Heart left ventricle (tissue), 16 donors: Measurements from ENCODE around the gene ZNF536. TPM values are rescaled to one million over a fixed set of nuclear protein-coding genes. Genes with fewer than 3 reads are reported as not detected.

Source experiments
- ATAC-seq, 4 donors: fragments of 200-7000 bp; cut with Tn5 transposase; one replicate each; pipeline ENCODE4 v1.9.1; 2020 to 2022; ENCODE audit warnings: moderate library complexity in 4 of 4, mild to moderate bottlenecking in 3 of 4, moderate number of reproducible peaks in 1 of 4
- DNase-seq, 5 donors: peaks; one replicate each; pipeline ENCODE4 v3.0.0-alpha.2; 2020
- H3K27ac ChIP-seq, 12 donors: fragments of 200-600 bp; sonication (generic) in 4 of 12; one replicate each; pipeline versions ENCODE4 v1.5.0 to v1.8.0; 2016 to 2022; ENCODE audit warnings: mild to moderate bottlenecking in 2 of 12
- H3K27me3 ChIP-seq, 9 donors: fragments of 200-600 bp; sonication (generic) in 2 of 9; one replicate each; pipeline versions ENCODE4 v1.5.1 to v1.8.0; 2016 to 2022; ENCODE audit warnings: mild to moderate bottlenecking in 3 of 9
- H3K36me3 ChIP-seq, 9 donors: fragments of 200-600 bp; sonication (generic) in 2 of 9; one replicate each; pipeline versions ENCODE4 v1.5.0 to v1.8.0; 2018 to 2022; ENCODE audit warnings: mild to moderate bottlenecking in 2 of 9
- H3K4me1 ChIP-seq, 12 donors: fragments of 200-600 bp; sonication (generic) in 4 of 12; one replicate each; pipeline versions ENCODE4 v1.5.0 to v1.8.0; 2016 to 2022; ENCODE audit warnings: mild to moderate bottlenecking in 3 of 12
- H3K4me3 ChIP-seq, 12 donors: fragments of 200-600 bp; sonication (generic) in 4 of 12; one replicate each; pipeline versions ENCODE4 v1.5.0 to v1.8.0; 2017 to 2022; ENCODE audit warnings: mild to moderate bottlenecking in 9 of 12, moderate library complexity in 4 of 12
- H3K9me3 ChIP-seq, 12 donors: fragments of 200-600 bp; sonication (generic) in 4 of 12; one replicate each; pipeline versions ENCODE4 v1.5.0 to v1.8.0; 2016 to 2022; ENCODE audit warnings: mild to moderate bottlenecking in 1 of 12
- CTCF ChIP-seq, 12 donors: fragments of 200-600 bp; sonication (generic) in 4 of 12; IDR thresholded peaks; one replicate each; pipeline versions ENCODE4 v1.5.0 to v1.8.0; 2018 to 2022; ENCODE audit warnings: antibody characterized with exemption in 12 of 12, mild to moderate bottlenecking in 5 of 12
- POLR2A ChIP-seq, 2 donors: fragments of 450-650 bp; IDR thresholded peaks; one replicate each; pipeline ENCODE4 v1.6.1; 2017; ENCODE audit warnings: antibody characterized with exemption in 2 of 2, mild to moderate bottlenecking in 2 of 2, moderate library complexity in 2 of 2
- WGBS, 4 donors: extraction: QIAGEN DNeasy Blood & Tissue Kit in 2 of 4; methylation state at CpG; one replicate each; pipeline versions ENCODE4 v1.1.5 to v1.1.7; 2013 to 2018; 5-methylcytosine and 5-hydroxymethylcytosine counted together
- intact Hi-C, 10 donors: fragments of 100-400 bp; cut with DNase I; formaldehyde crosslinking; loops; one replicate each; pipeline versions ENCODE4 v1.11.1 to v1.14.2; 2022
- polyA plus RNA-seq, 2 donors: library from polyadenylated mRNA; stranded (reverse); fragments of 200-250 nt; gene quantifications; one replicate each; pipeline ENCODE4 v1.2.3, GENCODE V29; 2013
- total RNA-seq, 9 donors: library from RNA; depleted of rRNA in 2 of 9; stranded (reverse); fragments of >200 nt in 2 of 9; fragmentation: NEBNext Ultra II Directional in 3 of 9; extraction: Animal tissue kit (Norgen Biotek cat#: 25700) in 3 of 9; gene quantifications; one replicate each; pipeline versions ENCODE4 v1.1.0 to v1.2.4, GENCODE V29; 2016 to 2023
- donor health status: ischemic (EF 13 %, LVEDD 7.1; RV severe dilation, severe dysfunction).
- donor health status: healthy with polysubstance abuse.
- donor health status: DM: no; HTN: yes; CAD: no.
- donor health status: DM: no; HTN: no; CAD: no.
- donor health status: ischemic (EF 25% LVEDD 6.9; RV normal size, moderate dysfunction).
- donor health status: ischemic (EF 25% LVEDD 5.7; RV mildly dilated, moderate dysfunction).
- donor health status: healthy.
- donor health status: DM: yes; HTN: yes; CAD: no.
- donor health status: ischemic (EF 35%, LVEDD 5.7; RV mildly dilated, moderate dysfunction).
- donor health status: nonischemic (EF 11% LVEDD 7.7; RV severe dilation, severe dysfunction).
- donor health status: DM: yes; HTN: yes; CAD: no.
- donor health status: PGD.
- donor health status: ischemic (EF 29% LVEDD 5.4; RV normal size, mild dysfunction).
- donor health status: nonischemic (EF 23%, LVEDD 6.1; RV moderate dilation, normal function).

ZNF536 gene
- total and polyA plus RNA-seq, 11 donors, result 0.17 to 10.1 (median 2.0) TPM

- no peaks in the 10 kb centered on the region for H3K9me3 ChIP-seq
- no peak for DNase-seq
- intact Hi-C loops, result no loop called here
- ATAC-seq, result no peak
- no peak for TF ChIP-seq CTCF (IDR thresholded peaks at IDR 0.05)
- TF ChIP-seq POLR2A (IDR thresholded peaks at IDR 0.05), result no peak
- no peaks in the 10 kb centered on the region for H3K36me3 ChIP-seq
- no peaks in the 10 kb centered on the region for H3K27me3 ChIP-seq
- H3K27ac ChIP-seq, result no peak overlapping the region
- no peak overlapping the region for H3K4me3 ChIP-seq
- H3K4me1 ChIP-seq, result no peaks in the 10 kb centered on the region
- 75 to 83% (median 78%) methylated on average over 7 to 9 of the region's 9 CpGs for WGBS, 4 donors
Observed at GRCh38 chr19:30535011-30535410, 162.8 kb downstream of the ZNF536 start.

GRCh38 chr19:30536975-30537374, 164.8 kb downstream of the ZNF536 start:
- Histone ChIP-seq H3K4me3 (no peak overlapping the region), H3K4me1 (no peaks in the 10 kb centered on the region), H3K27ac (no peak overlapping the region), H3K36me3 (no peaks in the 10 kb centered on the region), H3K9me3 (no peaks in the 10 kb centered on the region), H3K27me3 (no peaks in the 10 kb centered on the region)
- TF ChIP-seq CTCF (IDR thresholded peaks at IDR 0.05), result no peak
- TF ChIP-seq POLR2A (IDR thresholded peaks at IDR 0.05), result no peak
- 82 to 93% (median 88%) methylated on average over 7 of the region's 7 CpGs for WGBS, 4 donors
- ATAC-seq, result no peak
- no peak for DNase-seq
- intact Hi-C loops, result no loop called here

- ATAC-seq, result no peak
- H3K4me1 ChIP-seq, result no peaks in the 10 kb centered on the region
- H3K36me3 ChIP-seq, result no peaks in the 10 kb centered on the region
- DNase-seq, result no peak
- TF ChIP-seq CTCF (IDR thresholded peaks at IDR 0.05), result no peak
- no peak for TF ChIP-seq POLR2A (IDR thresholded peaks at IDR 0.05)
- H3K9me3 ChIP-seq, result no peaks in the 10 kb centered on the region
- intact Hi-C loops, result no loop called here
- WGBS, 4 donors, result 83 to 89% (median 86%) methylated on average over 4 of the region's 4 CpGs
- no peak overlapping the region for H3K4me3 ChIP-seq
- no peak overlapping the region for H3K27ac ChIP-seq
- H3K27me3 ChIP-seq, result no peaks in the 10 kb centered on the region
Observed at GRCh38 chr19:30539315-30539714, 167.1 kb downstream of the ZNF536 start.

GRCh38 chr19:30539981-30540380, 167.8 kb downstream of the ZNF536 start:
- Histone ChIP-seq H3K27ac (no peak overlapping the region), H3K9me3 (no peaks in the 10 kb centered on the region)
- intact Hi-C loops, result no loop called here

More at GRCh38 chr19:30539981-30540380, 167.8 kb downstream of the ZNF536 start:
- no peak for TF ChIP-seq CTCF (IDR thresholded peaks at IDR 0.05)
- TF ChIP-seq POLR2A (IDR thresholded peaks at IDR 0.05), result no peak
- Histone ChIP-seq H3K36me3 (no peaks in the 10 kb centered on the region), H3K27me3 (no peaks in the 10 kb centered on the region), H3K4me1 (no peaks in the 10 kb centered on the region), H3K4me3 (no peak overlapping the region)
- DNase-seq (no peak), ATAC-seq (no peak)
- 88 to 91% (median 89%) methylated on average over 11 of the region's 11 CpGs for WGBS, 4 donors
